ENCODE data around the gene TANGO6. TPM values are rescaled to one million over a fixed set of nuclear protein-coding genes. Genes with fewer than 3 reads are reported as not detected.

TANGO6 gene
- total RNA-seq, 2 donors from 2014 or later: 37.3 to 55.4 TPM

DNA sequence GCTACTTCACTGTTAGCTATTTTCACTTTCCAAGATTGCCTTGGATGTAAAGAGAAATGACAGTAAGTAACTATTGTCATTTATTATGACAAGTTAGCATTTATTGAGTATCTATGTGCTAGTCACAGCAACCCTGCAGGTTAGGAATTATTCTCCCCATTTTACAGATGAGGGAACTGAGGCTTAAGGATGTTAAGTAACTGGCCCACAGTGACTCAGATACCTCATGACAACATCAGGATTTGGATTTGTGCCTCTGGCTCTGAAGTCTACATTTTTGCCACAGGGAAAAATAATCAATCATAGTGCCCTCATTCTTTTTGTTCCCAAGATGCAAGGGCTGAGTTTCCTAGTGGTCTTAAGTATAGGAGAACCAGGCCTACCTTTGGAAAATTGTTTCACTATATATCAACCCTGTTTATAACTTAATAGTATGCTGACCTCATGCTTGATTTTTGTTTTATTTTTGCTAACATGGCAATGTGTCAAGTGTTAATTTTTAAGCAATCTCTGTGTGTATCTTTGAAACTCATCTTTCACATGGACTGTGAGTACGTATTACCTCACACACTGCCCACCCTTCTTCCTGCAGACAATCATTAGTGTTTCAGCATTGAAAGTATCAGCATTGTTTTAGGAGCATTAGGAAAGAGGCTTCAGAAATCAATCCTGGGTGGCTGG lies 105.0 kb downstream of the TANGO6 start:
- Histone ChIP-seq H3K4me1 (ENCODE audit: control insufficient read depth in 1 of 2, low read depth in 2 of 2) (no peaks in the 10 kb centered on the region), H3K27me3 (replicated peaks; ENCODE audit: insufficient read depth) (no peaks in the 10 kb centered on the region), H3K4me3 (no peak overlapping the region), H3K27ac (no peak overlapping the region), H3K9me3 (peaks cover 5% of the 10 kb centered on the region), H3K36me3 (no peaks in the 10 kb centered on the region)
- DNase-seq (ENCODE audit: low spot score) (no peak), ATAC-seq (ENCODE audit: insufficient number of reproducible peaks, low FRiP score, low read depth) (no peak)
- TF ChIP-seq, protein P1, sequence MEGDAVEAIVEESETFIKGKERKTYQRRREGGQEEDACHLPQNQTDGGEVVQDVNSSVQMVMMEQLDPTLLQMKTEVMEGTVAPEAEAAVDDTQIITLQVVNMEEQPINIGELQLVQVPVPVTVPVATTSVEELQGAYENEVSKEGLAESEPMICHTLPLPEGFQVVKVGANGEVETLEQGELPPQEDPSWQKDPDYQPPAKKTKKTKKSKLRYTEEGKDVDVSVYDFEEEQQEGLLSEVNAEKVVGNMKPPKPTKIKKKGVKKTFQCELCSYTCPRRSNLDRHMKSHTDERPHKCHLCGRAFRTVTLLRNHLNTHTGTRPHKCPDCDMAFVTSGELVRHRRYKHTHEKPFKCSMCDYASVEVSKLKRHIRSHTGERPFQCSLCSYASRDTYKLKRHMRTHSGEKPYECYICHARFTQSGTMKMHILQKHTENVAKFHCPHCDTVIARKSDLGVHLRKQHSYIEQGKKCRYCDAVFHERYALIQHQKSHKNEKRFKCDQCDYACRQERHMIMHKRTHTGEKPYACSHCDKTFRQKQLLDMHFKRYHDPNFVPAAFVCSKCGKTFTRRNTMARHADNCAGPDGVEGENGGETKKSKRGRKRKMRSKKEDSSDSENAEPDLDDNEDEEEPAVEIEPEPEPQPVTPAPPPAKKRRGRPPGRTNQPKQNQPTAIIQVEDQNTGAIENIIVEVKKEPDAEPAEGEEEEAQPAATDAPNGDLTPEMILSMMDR (IDR thresholded peaks at IDR 0.05): no peak

DNA sequence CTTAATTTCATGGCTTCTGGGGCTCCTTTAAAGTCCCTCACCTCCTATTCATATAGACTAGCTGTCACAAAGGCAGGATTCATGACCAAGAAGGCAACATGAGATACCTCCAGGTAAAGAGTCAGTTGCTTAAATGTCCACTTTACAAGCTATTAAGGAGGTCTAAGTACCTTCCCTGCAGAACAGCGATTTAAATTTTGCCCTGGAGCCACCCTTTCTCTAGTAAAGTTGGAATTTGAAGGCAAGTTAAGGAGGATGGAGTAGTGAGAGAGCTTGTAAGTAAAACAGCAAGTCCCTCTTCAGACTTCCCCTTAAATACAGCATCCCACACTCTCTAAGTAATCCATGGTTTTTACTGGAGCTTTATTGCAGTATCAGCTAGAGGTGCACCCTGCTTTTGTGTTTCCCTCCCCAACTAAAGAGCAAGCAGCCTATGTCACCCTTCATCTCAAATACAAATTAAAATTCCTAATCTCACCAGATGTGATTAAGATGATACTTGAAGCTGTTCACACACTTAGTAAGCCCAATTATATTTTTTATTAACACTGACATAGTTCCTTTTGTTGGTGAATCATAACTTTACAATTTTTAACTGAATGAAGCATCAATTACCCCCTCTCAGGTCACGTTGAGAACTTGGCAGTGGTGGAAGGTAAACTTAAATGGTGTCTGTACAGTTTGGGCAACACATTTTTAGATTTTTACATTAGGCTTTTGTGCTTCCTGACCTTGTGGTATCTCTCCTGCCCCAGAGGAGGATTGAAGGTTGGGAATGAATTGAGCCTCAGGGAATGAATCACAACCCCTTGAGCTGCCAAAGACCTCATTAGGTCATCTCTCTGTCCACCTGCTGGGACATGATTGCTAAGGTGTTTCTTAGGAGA lies 108.9 kb downstream of the TANGO6 start:
- H3K27ac ChIP-seq: no peak overlapping the region
- no peaks in the 10 kb centered on the region for H3K4me1 ChIP-seq (ENCODE audit: control insufficient read depth in 1 of 2, low read depth in 2 of 2)
- no peaks in the 10 kb centered on the region for H3K27me3 ChIP-seq (replicated peaks; ENCODE audit: insufficient read depth)
- no peak for DNase-seq (ENCODE audit: low spot score)
- H3K4me3 ChIP-seq: no peak overlapping the region
- TF ChIP-seq, protein P1 (IDR thresholded peaks at IDR 0.05): no peak
- H3K36me3 ChIP-seq: no peaks in the 10 kb centered on the region
- no peak for ATAC-seq (ENCODE audit: insufficient number of reproducible peaks, low FRiP score, low read depth)
- H3K9me3 ChIP-seq: no peaks in the 10 kb centered on the region

DNA sequence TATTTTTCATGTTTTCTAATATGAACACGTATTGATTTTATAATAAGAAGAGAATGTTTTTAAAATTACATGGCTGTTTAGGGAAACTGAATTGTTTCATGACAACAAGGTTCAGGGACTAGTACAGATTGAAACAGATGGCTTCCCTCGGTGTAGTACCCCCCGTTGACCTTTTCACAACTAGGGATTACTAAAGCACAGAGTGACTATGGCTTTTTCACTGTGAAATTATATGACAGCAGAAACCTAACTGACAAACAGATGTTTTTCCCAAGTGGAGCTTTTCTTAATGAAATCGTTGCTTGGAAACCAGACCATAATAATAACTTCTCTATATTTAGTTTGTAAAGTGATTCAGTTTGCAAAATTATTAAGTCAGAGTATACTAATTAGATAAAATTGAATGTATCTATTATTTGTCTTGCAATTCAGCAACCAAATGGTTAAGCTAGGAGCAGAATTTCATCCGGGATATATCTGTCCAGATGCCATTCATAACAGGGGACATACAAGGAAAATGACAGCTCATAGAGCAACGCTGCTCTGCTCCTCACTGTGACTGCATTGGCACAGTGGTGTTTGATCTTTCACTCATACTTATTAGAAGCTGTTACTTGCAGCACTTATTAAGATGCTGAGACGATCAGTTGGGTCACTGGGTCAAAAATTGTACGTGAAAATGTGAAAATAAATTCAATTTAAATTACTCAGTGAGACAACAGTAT lies 111.7 kb downstream of the TANGO6 start:
- TF ChIP-seq, protein P1 (IDR thresholded peaks at IDR 0.05): no peak
- DNase-seq (ENCODE audit: low spot score): no peak
- Histone ChIP-seq H3K4me3 (no peak overlapping the region), H3K27me3 (replicated peaks; ENCODE audit: insufficient read depth) (no peaks in the 10 kb centered on the region), H3K36me3 (no peaks in the 10 kb centered on the region), H3K4me1 (ENCODE audit: control insufficient read depth in 1 of 2, low read depth in 2 of 2) (no peaks in the 10 kb centered on the region), H3K9me3 (no peaks in the 10 kb centered on the region), H3K27ac (no peak overlapping the region)
- ATAC-seq (ENCODE audit: insufficient number of reproducible peaks, low FRiP score, low read depth): no peak

DNA sequence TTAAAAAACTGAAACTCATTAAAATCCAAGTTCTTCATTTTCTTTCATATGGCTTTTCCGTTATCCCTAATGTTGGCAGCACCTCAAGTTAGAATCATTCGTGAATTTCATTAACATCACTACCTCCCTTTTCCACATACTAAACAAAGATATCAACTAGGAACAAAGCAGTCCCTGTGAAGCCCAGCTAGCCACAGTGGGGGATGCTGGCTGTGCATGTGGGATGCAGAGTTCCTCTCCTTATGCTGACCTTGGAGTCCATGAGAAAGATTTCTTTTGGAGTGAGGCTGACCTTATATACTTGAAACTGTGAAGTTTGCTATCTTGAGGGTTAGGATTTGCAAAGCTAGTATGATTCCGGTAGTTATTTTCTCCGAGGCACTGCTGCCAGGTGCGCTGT lies 117.6 kb downstream of the TANGO6 start:
- DNase-seq (ENCODE audit: low spot score) (no peak), ATAC-seq (ENCODE audit: insufficient number of reproducible peaks, low FRiP score, low read depth) (no peak)
- TF ChIP-seq, protein P1 (IDR thresholded peaks at IDR 0.05): no peak
- Histone ChIP-seq H3K9me3 (no peaks in the 10 kb centered on the region), H3K36me3 (no peaks in the 10 kb centered on the region), H3K4me1 (ENCODE audit: control insufficient read depth in 1 of 2, low read depth in 2 of 2) (no peaks in the 10 kb centered on the region), H3K4me3 (no peak overlapping the region), H3K27me3 (replicated peaks; ENCODE audit: insufficient read depth) (no peaks in the 10 kb centered on the region), H3K27ac (no peak overlapping the region)
